Activated CD8-positive, alpha-beta memory T cell treated with anti-CD3 and anti-CD28 coated beads for 36 hours (primary cell): ENCODE results near the gene SELENOO. TPM values are rescaled to one million over a fixed set of nuclear protein-coding genes. Genes with fewer than 3 reads are reported as not detected.

Source experiments
- CTCF ChIA-PET: fragments of 350-600 bp; sonication (Branson Sonifier 250); formaldehyde crosslinking; loops from one replicate; lab custom pipeline; 2021; ENCODE audit warnings: antibody characterized with exemption; lab: Charles Lee
- POLR2A ChIA-PET: fragments of 350-600 bp; sonication (Branson Sonifier 250); formaldehyde crosslinking; loops from one replicate; lab custom pipeline; 2021; ENCODE audit warnings: antibody characterized with exemption; lab: Charles Lee
- total RNA-seq, 2 experiments: library from RNA; stranded (reverse); gene quantifications; one replicate each; pipeline ENCODE4 v1.2.3, GENCODE V29; 2021

The SELENOO gene
- total RNA-seq, 2 experiments from 2014 or later: 24.0 to 26.3 TPM

- ChIA-PET POLR2A (no interaction called here), CTCF (interaction anchor here (0.7 to 4.0 kb wide), 11 partner anchors 9 to 244 kb away, joined by 3 to 28 read pairs (median 4); partner anchors contain the start of genes DENND6B and TUBGCP6)
Measured at GRCh38 chr22:50253046-50253915, 52.5 kb downstream of the SELENOO start.

GRCh38 chr22:50253941-50254340 is 53.1 kb downstream of the SELENOO start:
- ChIA-PET CTCF (interaction anchor here (1.5 kb wide), 1 partner anchor 10 kb away, joined by 4 read pairs; the partner anchor contains the start of gene TUBGCP6), POLR2A (interaction anchor here (0.5 kb wide), 1 partner anchor 151 kb away, joined by 3 read pairs; no protein-coding TSS in a partner anchor)

- ChIA-PET CTCF (no interaction called here), POLR2A (no interaction called here)
Measured at GRCh38 chr22:50255099-50255498, 54.3 kb downstream of the SELENOO start.

- POLR2A ChIA-PET: interaction anchor here (0.5 kb wide), 1 partner anchor 449 kb away, joined by 7 read pairs; no protein-coding TSS in a partner anchor
- CTCF ChIA-PET: no interaction called here
Measured at GRCh38 chr22:50255607-50256006, 54.8 kb downstream of the SELENOO start.

GRCh38 chr22:50256258-50256862 is 55.5 kb downstream of the SELENOO start:
- POLR2A ChIA-PET: no interaction called here
- CTCF ChIA-PET: no interaction called here

- POLR2A ChIA-PET: interaction anchor here (0.6 kb wide), 1 partner anchor 95 kb away, joined by 6 read pairs; no protein-coding TSS in a partner anchor
- CTCF ChIA-PET: no interaction called here
Measured at GRCh38 chr22:50257041-50257440, 56.2 kb downstream of the SELENOO start.

GRCh38 chr22:50257451-50258360 is 56.9 kb downstream of the SELENOO start:
- ChIA-PET POLR2A (interaction anchor here (0.6 kb wide), 1 partner anchor 95 kb away, joined by 6 read pairs; no protein-coding TSS in a partner anchor), CTCF (interaction anchor here (0.5 kb wide), 1 partner anchor 195 kb away, joined by 3 read pairs; no protein-coding TSS in a partner anchor)

GRCh38 chr22:50258361-50259292 is 57.8 kb downstream of the SELENOO start:
- CTCF ChIA-PET: interaction anchor here (0.5 to 1.2 kb wide), 2 partner anchors 7 to 196 kb away, joined by 3 read pairs; partner anchors contain the start of gene HDAC10
- POLR2A ChIA-PET: no interaction called here

- ChIA-PET CTCF (interaction anchor here (1.2 kb wide), 1 partner anchor 8 kb away, joined by 3 read pairs; the partner anchor contains the start of gene HDAC10), POLR2A (interaction anchor here (2.1 kb wide), 1 partner anchor 8 kb away, joined by 7 read pairs; the partner anchor contains the start of gene HDAC10)
Measured at GRCh38 chr22:50259302-50259701, 58.5 kb downstream of the SELENOO start.

- POLR2A ChIA-PET: interaction anchor here (2.1 kb wide), 1 partner anchor 9 kb away, joined by 7 read pairs; the partner anchor contains the start of gene HDAC10
Measured at GRCh38 chr22:50260434-50260800, 59.6 kb downstream of the SELENOO start.

GRCh38 chr22:50260801-50261614 is 60.2 kb downstream of the SELENOO start:
- CTCF ChIA-PET: interaction anchor here (1.3 to 2.7 kb wide), 6 partner anchors 9 to 80 kb away, joined by 3 to 11 read pairs (median 6); partner anchors contain the start of gene TUBGCP6
- POLR2A ChIA-PET: interaction anchor here (2.1 kb wide), 1 partner anchor 10 kb away, joined by 7 read pairs; the partner anchor contains the start of gene HDAC10

More at GRCh38 chr22:50260434-50260800, 59.6 kb downstream of the SELENOO start:
- CTCF ChIA-PET: interaction anchor here (1.2 to 2.2 kb wide), 6 partner anchors 8 to 81 kb away, joined by 3 to 11 read pairs (median 4); partner anchors contain the start of genes HDAC10 and TUBGCP6

- CTCF ChIA-PET: interaction anchor here (1.3 to 2.7 kb wide), 7 partner anchors 10 to 138 kb away, joined by 3 to 11 read pairs (median 4); partner anchors contain the start of gene TUBGCP6
- POLR2A ChIA-PET: interaction anchor here (2.1 kb wide), 1 partner anchor 11 kb away, joined by 7 read pairs; the partner anchor contains the start of gene HDAC10
Measured at GRCh38 chr22:50261615-50262459, 61.0 kb downstream of the SELENOO start, which contains the start of gene MAPK12. MAPK12 (minus strand) TSS chr22:50261683; CDS start chr22:50261509, 174 bp downstream.

- POLR2A ChIA-PET: no interaction called here
- CTCF ChIA-PET: interaction anchor here (1.3 to 2.7 kb wide), 6 partner anchors 11 to 358 kb away, joined by 3 to 11 read pairs (median 4); partner anchors contain the start of gene DENND6B
Measured at GRCh38 chr22:50262460-50262911, 61.7 kb downstream of the SELENOO start.

GRCh38 chr22:50262973-50263617 is 62.3 kb downstream of the SELENOO start:
- POLR2A ChIA-PET: no interaction called here
- CTCF ChIA-PET: interaction anchor here (1.3 to 2.7 kb wide), 6 partner anchors 11 to 358 kb away, joined by 3 to 9 read pairs (median 4); partner anchors contain the start of genes DENND6B and HDAC10
